Peyer's patch (tissue), 4 donors: ENCODE measurements around the gene TENT5A. TPM values are rescaled to one million over a fixed set of nuclear protein-coding genes. Genes with fewer than 3 reads are reported as not detected.
A peak's percentile ranks its signal among the peaks of the same experiment; 100 is the strongest.

ENCODE experiments used
- DNase-seq, 3 donors: peaks; one replicate each; pipeline ENCODE4 v3.0.0-alpha.2; 2017 to 2019
- H3K27ac ChIP-seq, 4 donors: fragments of 200-600 bp; sonication (generic); one replicate each; pipeline ENCODE4 v1.5.1; 2016 to 2019
- H3K27me3 ChIP-seq, 2 donors: fragments of 200-600 bp; sonication (generic); one replicate each; pipeline ENCODE4 v1.5.1; 2019
- H3K36me3 ChIP-seq, 3 donors: fragments of 200-600 bp; sonication (generic); one replicate each; pipeline ENCODE4 v1.5.1; 2016 to 2019
- H3K4me1 ChIP-seq, 4 donors: fragments of 200-600 bp; sonication (generic); one replicate each; pipeline ENCODE4 v1.5.1; 2016 to 2019
- H3K4me3 ChIP-seq, 4 donors: fragments of 200-600 bp; sonication (generic); 1 replicate in 3 of 4; 2 replicates in 1 of 4; pipeline ENCODE4 v1.5.1; 2016 to 2019; ENCODE audit warnings: mild to moderate bottlenecking in 1 of 4
- H3K9me3 ChIP-seq, 4 donors: fragments of 200-600 bp; sonication (generic); one replicate each; pipeline ENCODE4 v1.5.1; 2016 to 2019; ENCODE audit warnings: mild to moderate bottlenecking in 1 of 4
- POLR2A ChIP-seq, 2 donors: fragments of 450-650 bp; IDR thresholded peaks; one replicate each; pipeline ENCODE4 v1.5.1; 2017; ENCODE audit warnings: antibody characterized with exemption in 2 of 2, mild to moderate bottlenecking in 2 of 2, moderate library complexity in 2 of 2
- total RNA-seq, 4 donors: library from RNA; depleted of rRNA; stranded (reverse); fragments of >200 nt; gene quantifications; one replicate each; pipeline ENCODE4 v1.1.0, GENCODE V29; 2016
- TF ChIP-seq, protein P1 (sequence below), 6 experiments: fragments of 450-650 bp in 4 of 6; fragments of 200-600 bp in 2 of 6; sonication (generic) in 1 of 6; IDR thresholded peaks; one replicate each; pipeline ENCODE4 v1.5.1; 2017 to 2019; ENCODE audit warnings: antibody characterized with exemption in 6 of 6, mild to moderate bottlenecking in 3 of 6, moderate library complexity in 1 of 6

Gene TENT5A
- total RNA-seq, 4 donors from 2014 or later = 35.4 to 73.4 (median 58.6) TPM

DNA sequence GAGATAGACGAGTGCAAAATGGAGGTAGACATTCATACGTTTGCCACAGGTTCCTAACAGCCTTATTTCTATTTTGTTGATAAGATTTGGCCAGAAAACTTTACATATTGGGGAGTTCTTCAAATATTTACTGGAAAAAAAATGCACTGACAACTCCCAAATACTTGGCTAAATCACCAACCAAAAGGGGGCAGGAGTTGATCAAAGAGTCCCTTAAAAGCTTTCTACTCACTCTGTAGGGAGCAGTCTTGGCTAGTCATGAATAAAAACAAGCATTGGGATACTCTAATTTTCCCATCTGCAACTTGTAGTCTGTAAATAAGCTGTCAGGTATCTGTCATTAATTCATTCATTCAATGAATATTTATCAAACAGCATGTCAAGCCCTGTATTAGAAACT, 18.4 kb downstream of the TENT5A start:
- no peak for DNase-seq
- Histone ChIP-seq H3K36me3 (no peaks in the 10 kb centered on the region), H3K4me1 (no peaks in the 10 kb centered on the region), H3K27ac (no peak overlapping the region), H3K27me3 (no peaks in the 10 kb centered on the region), H3K4me3 (no peak overlapping the region), H3K9me3 (no peaks in the 10 kb centered on the region)
- TF ChIP-seq, protein P1, sequence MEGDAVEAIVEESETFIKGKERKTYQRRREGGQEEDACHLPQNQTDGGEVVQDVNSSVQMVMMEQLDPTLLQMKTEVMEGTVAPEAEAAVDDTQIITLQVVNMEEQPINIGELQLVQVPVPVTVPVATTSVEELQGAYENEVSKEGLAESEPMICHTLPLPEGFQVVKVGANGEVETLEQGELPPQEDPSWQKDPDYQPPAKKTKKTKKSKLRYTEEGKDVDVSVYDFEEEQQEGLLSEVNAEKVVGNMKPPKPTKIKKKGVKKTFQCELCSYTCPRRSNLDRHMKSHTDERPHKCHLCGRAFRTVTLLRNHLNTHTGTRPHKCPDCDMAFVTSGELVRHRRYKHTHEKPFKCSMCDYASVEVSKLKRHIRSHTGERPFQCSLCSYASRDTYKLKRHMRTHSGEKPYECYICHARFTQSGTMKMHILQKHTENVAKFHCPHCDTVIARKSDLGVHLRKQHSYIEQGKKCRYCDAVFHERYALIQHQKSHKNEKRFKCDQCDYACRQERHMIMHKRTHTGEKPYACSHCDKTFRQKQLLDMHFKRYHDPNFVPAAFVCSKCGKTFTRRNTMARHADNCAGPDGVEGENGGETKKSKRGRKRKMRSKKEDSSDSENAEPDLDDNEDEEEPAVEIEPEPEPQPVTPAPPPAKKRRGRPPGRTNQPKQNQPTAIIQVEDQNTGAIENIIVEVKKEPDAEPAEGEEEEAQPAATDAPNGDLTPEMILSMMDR (IDR thresholded peaks at IDR 0.05) = peak in 2 of 6 experiments; percentile 21 to 23
- TF ChIP-seq POLR2A (IDR thresholded peaks at IDR 0.05) = no peak

DNA sequence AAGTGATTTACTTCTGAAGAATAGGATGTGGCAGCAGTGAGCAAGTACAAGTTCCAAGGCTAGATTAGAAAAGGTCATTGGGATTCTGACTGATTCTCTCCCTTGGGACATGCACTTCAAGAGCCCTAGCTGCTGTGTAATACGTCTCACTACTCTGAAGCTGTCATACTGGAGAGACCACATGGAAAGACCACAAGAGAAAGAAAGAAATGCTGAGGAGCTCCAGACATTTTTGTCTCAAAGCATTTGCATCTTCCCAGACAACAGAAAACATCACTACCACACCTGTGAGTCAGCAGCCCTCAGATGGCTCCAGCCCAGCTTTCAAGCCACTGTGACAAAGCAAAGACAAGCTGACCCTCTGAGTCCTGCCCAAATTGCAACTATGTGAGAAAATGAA, 20.7 kb downstream of the TENT5A start:
- no peak for DNase-seq
- Histone ChIP-seq H3K4me1 (no peaks in the 10 kb centered on the region), H3K9me3 (no peaks in the 10 kb centered on the region), H3K27me3 (no peaks in the 10 kb centered on the region), H3K4me3 (no peak overlapping the region), H3K36me3 (no peaks in the 10 kb centered on the region), H3K27ac (no peak overlapping the region)
- TF ChIP-seq, protein P1 (IDR thresholded peaks at IDR 0.05) = no peak
- TF ChIP-seq POLR2A (IDR thresholded peaks at IDR 0.05) = no peak

DNA sequence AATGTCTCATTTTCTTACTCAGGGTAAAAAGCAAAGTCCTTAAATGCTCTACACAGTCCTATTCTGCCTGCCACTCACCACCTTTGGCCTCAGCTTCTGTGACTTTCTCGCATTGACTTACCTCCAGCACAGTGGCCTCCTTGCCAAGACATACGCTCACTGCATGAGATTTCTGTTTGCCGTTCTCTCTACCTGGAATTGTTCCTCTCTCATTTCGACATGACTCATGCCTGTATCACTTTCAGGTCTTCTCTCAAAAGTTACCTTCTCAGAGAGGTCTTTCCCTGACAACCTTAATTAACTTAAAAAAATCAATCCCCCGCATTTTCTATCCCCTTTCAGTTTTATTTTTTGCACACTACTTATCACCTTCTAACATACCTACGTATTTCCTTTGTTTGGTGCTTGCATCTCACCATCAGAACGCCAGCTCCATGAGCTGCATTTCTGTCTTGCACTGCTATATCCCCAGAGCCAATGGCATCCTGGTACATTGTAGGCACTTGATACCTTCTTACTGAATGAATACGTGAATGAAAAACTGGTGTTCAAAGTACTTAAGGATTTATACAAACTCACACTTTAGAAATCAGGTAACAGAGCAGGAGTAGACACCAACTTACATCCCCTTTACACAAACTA, 24.5 kb downstream of the TENT5A start:
- H3K4me3 ChIP-seq = no peak overlapping the region
- H3K36me3 ChIP-seq = no peaks in the 10 kb centered on the region
- H3K27ac ChIP-seq = no peak overlapping the region
- no peak for TF ChIP-seq POLR2A (IDR thresholded peaks at IDR 0.05)
- TF ChIP-seq, protein P1 (IDR thresholded peaks at IDR 0.05) = no peak
- H3K9me3 ChIP-seq = no peaks in the 10 kb centered on the region
- no peaks in the 10 kb centered on the region for H3K27me3 ChIP-seq
- DNase-seq = no peak
- no peaks in the 10 kb centered on the region for H3K4me1 ChIP-seq

- Histone ChIP-seq H3K27me3 (no peaks in the 10 kb centered on the region), H3K4me1 (no peaks in the 10 kb centered on the region), H3K27ac (no peak overlapping the region), H3K4me3 (no peak overlapping the region), H3K9me3 (no peaks in the 10 kb centered on the region), H3K36me3 (no peaks in the 10 kb centered on the region)
- no peak for DNase-seq
- TF ChIP-seq, protein P1 (IDR thresholded peaks at IDR 0.05) = no peak
- TF ChIP-seq POLR2A (IDR thresholded peaks at IDR 0.05) = no peak
These were observed 27.4 kb downstream of the TENT5A start for GRCh38 chr6:81725127-81725526.

DNA sequence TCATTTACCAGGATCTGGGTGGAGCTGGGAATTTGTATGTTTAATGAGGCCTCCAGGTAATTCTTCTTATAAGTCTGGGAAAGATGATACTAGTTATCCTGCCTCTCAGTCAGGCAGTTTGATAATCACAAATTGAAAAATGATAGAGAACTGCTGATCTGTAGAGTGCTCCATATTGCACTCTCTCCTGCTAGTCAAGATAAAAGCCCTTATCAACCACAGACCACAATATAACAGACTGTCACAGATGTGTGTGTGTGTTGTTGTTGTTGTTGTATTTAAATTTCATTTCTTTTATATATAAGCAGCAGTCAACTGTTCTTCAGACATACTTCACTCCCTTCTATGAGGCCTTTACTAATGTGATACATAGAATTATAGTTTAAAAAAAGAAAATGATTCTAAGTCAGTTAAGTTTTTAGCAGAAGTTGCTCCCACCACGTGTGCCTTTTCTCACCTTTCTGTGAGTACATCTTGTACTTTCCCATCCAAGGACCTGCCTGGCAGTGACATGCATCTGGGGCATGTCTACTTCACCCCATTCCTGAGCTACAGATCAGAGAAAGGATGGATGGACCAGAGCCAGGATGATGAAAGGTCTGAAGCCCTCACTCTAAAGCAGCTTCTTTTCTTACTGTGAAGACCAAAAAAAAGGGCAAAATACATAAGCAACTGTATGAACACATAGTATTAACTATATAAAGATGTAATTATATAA, 29.8 kb downstream of the TENT5A start:
- DNase-seq = no peak
- Histone ChIP-seq H3K36me3 (no peaks in the 10 kb centered on the region), H3K27ac (no peak overlapping the region), H3K4me3 (no peak overlapping the region), H3K9me3 (no peaks in the 10 kb centered on the region), H3K27me3 (no peaks in the 10 kb centered on the region), H3K4me1 (no peaks in the 10 kb centered on the region)
- TF ChIP-seq, protein P1 (IDR thresholded peaks at IDR 0.05) = no peak
- no peak for TF ChIP-seq POLR2A (IDR thresholded peaks at IDR 0.05)
